ENCODE results near the gene PDSS2.

- TF ChIP-seq POLR2A (IDR thresholded peaks at IDR 0.05; ENCODE audit: extremely low read depth, insufficient read length), result no peak
- TF ChIP-seq, protein P1, sequence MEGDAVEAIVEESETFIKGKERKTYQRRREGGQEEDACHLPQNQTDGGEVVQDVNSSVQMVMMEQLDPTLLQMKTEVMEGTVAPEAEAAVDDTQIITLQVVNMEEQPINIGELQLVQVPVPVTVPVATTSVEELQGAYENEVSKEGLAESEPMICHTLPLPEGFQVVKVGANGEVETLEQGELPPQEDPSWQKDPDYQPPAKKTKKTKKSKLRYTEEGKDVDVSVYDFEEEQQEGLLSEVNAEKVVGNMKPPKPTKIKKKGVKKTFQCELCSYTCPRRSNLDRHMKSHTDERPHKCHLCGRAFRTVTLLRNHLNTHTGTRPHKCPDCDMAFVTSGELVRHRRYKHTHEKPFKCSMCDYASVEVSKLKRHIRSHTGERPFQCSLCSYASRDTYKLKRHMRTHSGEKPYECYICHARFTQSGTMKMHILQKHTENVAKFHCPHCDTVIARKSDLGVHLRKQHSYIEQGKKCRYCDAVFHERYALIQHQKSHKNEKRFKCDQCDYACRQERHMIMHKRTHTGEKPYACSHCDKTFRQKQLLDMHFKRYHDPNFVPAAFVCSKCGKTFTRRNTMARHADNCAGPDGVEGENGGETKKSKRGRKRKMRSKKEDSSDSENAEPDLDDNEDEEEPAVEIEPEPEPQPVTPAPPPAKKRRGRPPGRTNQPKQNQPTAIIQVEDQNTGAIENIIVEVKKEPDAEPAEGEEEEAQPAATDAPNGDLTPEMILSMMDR (IDR thresholded peaks at IDR 0.05; ENCODE audit: low read depth, low read length), result no peak
- no peak for TF ChIP-seq MYC (IDR thresholded peaks at IDR 0.05; ENCODE audit: low read depth, low read length)
Observed at GRCh38 chr6:107413966-107414645, 45.3 kb downstream of the PDSS2 start.
